ENCODE measurements around the gene ZFYVE9. TPM values are rescaled to one million over a fixed set of nuclear protein-coding genes. Genes with fewer than 3 reads are reported as not detected.

ZFYVE9 gene
- total and polyA plus RNA-seq, 2 of the 13 experiments (the other 11 are each of a cell fraction or from before 2014, with no cell fraction given): 9.2 to 19.8 TPM

DNA sequence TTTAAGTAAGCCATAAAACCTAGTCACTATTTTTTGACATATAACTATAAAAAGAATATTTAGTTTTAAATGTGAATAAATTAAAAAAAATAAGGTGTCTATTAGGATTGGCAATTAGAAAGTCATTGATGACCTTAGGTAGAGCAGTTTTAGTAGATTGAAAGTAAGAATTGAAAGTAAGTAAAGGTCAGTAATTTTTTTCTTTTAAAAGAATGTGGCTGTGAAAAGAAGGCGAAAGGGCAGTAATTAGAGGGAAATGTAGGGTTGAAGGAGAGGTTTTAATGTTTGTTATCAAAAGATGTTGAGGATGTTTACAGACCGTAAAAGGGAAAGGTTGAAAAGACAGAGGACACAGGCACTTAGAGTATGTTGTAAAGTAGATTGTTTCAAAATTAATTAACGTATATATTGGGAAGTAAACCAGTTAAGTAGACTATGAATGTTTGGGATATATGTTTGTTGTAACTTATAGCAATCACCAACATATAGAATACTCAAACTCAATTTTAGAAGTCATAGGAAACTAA is 41.0 kb downstream of the ZFYVE9 start:
- no peak overlapping the region for H3K27ac ChIP-seq (ENCODE audit: extremely low read length, insufficient read depth, low read length)
- no peak overlapping the region for H3K4me3 ChIP-seq (replicated peaks in 1 of 3; ENCODE audit: insufficient read depth in 1 of 3, low read depth in 2 of 3, low read length in 3 of 3)
- peaks cover 18% of the 10 kb centered on the region for H3K4me1 ChIP-seq (ENCODE audit: insufficient read depth, low read length)
- H3K4me2 ChIP-seq (ENCODE audit: low read depth, low read length): no peak overlapping the region
- TF ChIP-seq MED1 (CRISPR knock-in tag; IDR thresholded peaks at IDR 0.05) (no peak), EHMT2 (IDR thresholded peaks at IDR 0.05; ENCODE audit: borderline replicate concordance, low read depth, low read length) (no peak), MAZ (IDR thresholded peaks at IDR 0.05; ENCODE audit: borderline replicate concordance, low read depth, low read length) (no peak), MAZ (CRISPR knock-in tag; IDR thresholded peaks at IDR 0.05; ENCODE audit: low read depth) (no peak), KDM3A (CRISPR knock-in tag; IDR thresholded peaks at IDR 0.05; ENCODE audit: low read depth) (no peak), ZNF704 (CRISPR knock-in tag; IDR thresholded peaks at IDR 0.05; ENCODE audit: borderline replicate concordance) (no peak), ZMYM2 (CRISPR knock-in tag; IDR thresholded peaks at IDR 0.05) (no peak), ZNF691 (CRISPR knock-in tag; IDR thresholded peaks at IDR 0.05; ENCODE audit: borderline replicate concordance, low read depth) (no peak), KMT2A (CRISPR knock-in tag; IDR thresholded peaks at IDR 0.05) (no peak), ZGPAT (CRISPR knock-in tag; IDR thresholded peaks at IDR 0.05) (no peak), KAT8 (CRISPR knock-in tag; IDR thresholded peaks at IDR 0.05) (no peak), ZNF567 (CRISPR knock-in tag; IDR thresholded peaks at IDR 0.05; ENCODE audit: borderline replicate concordance) (no peak), MXI1 (IDR thresholded peaks at IDR 0.05; ENCODE audit: borderline replicate concordance, low read depth, low read length) (no peak), KLF12 (CRISPR knock-in tag; IDR thresholded peaks at IDR 0.05; ENCODE audit: borderline replicate concordance) (no peak), GPN1 (CRISPR knock-in tag; IDR thresholded peaks at IDR 0.05; ENCODE audit: borderline replicate concordance) (no peak), FOSL2 (CRISPR knock-in tag; IDR thresholded peaks at IDR 0.05) (no peak), ZMAT3 (CRISPR knock-in tag; conservative IDR thresholded peaks at IDR 0.05) (no peak), ZNF232 (CRISPR knock-in tag; IDR thresholded peaks at IDR 0.05; ENCODE audit: borderline replicate concordance) (no peak)
- DNase-seq (ENCODE audit: low spot score) (no peak), ATAC-seq (no peak), FAIRE-seq (no peak)
- H3K79me2 ChIP-seq (ENCODE audit: insufficient read depth, low read length): peaks cover 2% of the 10 kb centered on the region
- intact Hi-C loops (cut with micrococcal nuclease; ENCODE audit: unreplicated experiment): no loop called here
- BruUV-seq (replicated peaks): no TSS peak
- no peaks in the 10 kb centered on the region for H3K36me3 ChIP-seq (replicated peaks in 1 of 2; ENCODE audit: control insufficient read depth in 1 of 2, insufficient read depth in 2 of 2, low read length in 2 of 2)
- no peaks in the 10 kb centered on the region for H3K9me3 ChIP-seq (ENCODE audit: low read length)
- CTCF ChIA-PET (ENCODE audit: low intra/inter-chr PET ratio, low total read pairs): no interaction called here
- in situ Hi-C loops (cut with HindIII; ENCODE audit: extremely low pct_ligation_motif_present, low pct_unique_long_range_greater_than_20kb): no loop called here
- H3K27me3 ChIP-seq (ENCODE audit: control insufficient read depth in 1 of 2, insufficient read depth in 2 of 2, low read length in 2 of 2): no peaks in the 10 kb centered on the region
- POLR2A ChIA-PET: no interaction called here
- no peak overlapping the region for H3K9ac ChIP-seq (ENCODE audit: insufficient read depth, low read depth, low read length)
- 89% methylated on average over 3 of the region's 3 CpGs for WGBS (ENCODE audit: low lambda C conversion rate)
- no peaks in the 10 kb centered on the region for H4K20me1 ChIP-seq (ENCODE audit: insufficient read depth, low read length)
- H2AFZ ChIP-seq (ENCODE audit: low read length): no peak overlapping the region

Measured in HepG2 (cell line).